SK-N-SH (cell line): ENCODE measurements around the gene TMEM223. TPM values are rescaled to one million over a fixed set of nuclear protein-coding genes. Genes with fewer than 3 reads are reported as not detected.

Experiments used
- CTCF ChIA-PET: fragments of 300-600, 350-600 bp; formaldehyde crosslinking; extraction: SDS; loops from one replicate; lab custom pipeline; 2021; lab: Yijun Ruan, JAX
- POLR2A ChIA-PET: fragments of 350-600 bp; sonication (Branson Sonifier 250); formaldehyde crosslinking; extraction: SDS; loops from one replicate; lab custom pipeline; 2020; ENCODE audit warnings: antibody characterized with exemption, inconsistent platforms; lab: Yijun Ruan, JAX
- DNase-seq: peaks from one replicate; pipeline ENCODE4 v3.0.0; 2012
- H2AFZ ChIP-seq: fragments of 200-600 bp; sonication (generic); 2 replicates; pipeline ENCODE4 v1.8.1; 2016; ENCODE audit warnings: antibody characterized with exemption, mild to moderate bottlenecking, low read depth
- H3F3A ChIP-seq: fragments of 200-600 bp; sonication (generic); replicated peaks from 2 replicates; pipeline ENCODE3; 2016; ENCODE audit warnings: antibody characterized with exemption, mild to moderate bottlenecking; ENCODE audit not compliant: insufficient read depth
- H3K27ac ChIP-seq, 2 experiments: fragments of 200-500 bp in 1 of 2; fragments of 200-600 bp in 1 of 2; sonication (Bioruptor generic) in 1 of 2; sonication (generic), shearing (Covaris generic) in 1 of 2; 2 replicates each; pipeline versions ENCODE4 v1.5.1 to v1.6.1; 2014 to 2016; ENCODE audit warnings: low read depth in 2 of 2, inconsistent platforms in 1 of 2, low read length in 1 of 2, mild to moderate bottlenecking in 1 of 2, mixed read lengths in 1 of 2
- H3K27me3 ChIP-seq: fragments of 200-600 bp; sonication (generic), shearing (Covaris generic); 2 replicates; pipeline ENCODE4 v1.6.1; 2016; ENCODE audit warnings: mixed run types; ENCODE audit not compliant: insufficient read depth
- H3K36me3 ChIP-seq, 2 experiments: fragments of 200-500 bp in 1 of 2; fragments of 200-600 bp in 1 of 2; sonication (Bioruptor generic) in 1 of 2; sonication (generic) in 1 of 2; replicated peaks in 1 of 2; 2 replicates each; pipeline versions ENCODE3 to v1.5.1; 2014 to 2016; ENCODE audit warnings: low read length in 1 of 2, mild to moderate bottlenecking in 1 of 2; ENCODE audit not compliant: insufficient read depth in 2 of 2, control insufficient read depth in 1 of 2
- H3K4me1 ChIP-seq, 2 experiments: fragments of 200-500 bp in 1 of 2; fragments of 200-600 bp in 1 of 2; sonication (Bioruptor generic) in 1 of 2; sonication (generic), shearing (Covaris generic) in 1 of 2; 2 replicates each; pipeline versions ENCODE4 v1.5.1 to v1.6.1; 2014 to 2016; ENCODE audit warnings: low read depth in 1 of 2, low read length in 1 of 2, mixed run types in 1 of 2; ENCODE audit not compliant: insufficient read depth in 2 of 2, control insufficient read depth in 1 of 2
- H3K4me2 ChIP-seq: fragments of 200-600 bp; sonication (generic), shearing (Covaris generic); 2 replicates; pipeline ENCODE4 v1.6.1; 2017; ENCODE audit warnings: mixed run types
- H3K4me3 ChIP-seq, 2 experiments: fragments of 200-500 bp in 1 of 2; fragments of 200-600 bp in 1 of 2; sonication (Bioruptor generic) in 1 of 2; sonication (generic), shearing (Covaris generic) in 1 of 2; 2 replicates each; pipeline versions ENCODE4 v1.5.1 to v1.8.1; 2014 to 2016; ENCODE audit warnings: low read depth in 2 of 2, inconsistent platforms in 1 of 2, low read length in 1 of 2, mild to moderate bottlenecking in 1 of 2, mixed read lengths in 1 of 2, moderate library complexity in 1 of 2
- H3K79me2 ChIP-seq: fragments of 200-600 bp; sonication (generic); 2 replicates; pipeline ENCODE4 v1.8.1; 2017; ENCODE audit warnings: mild to moderate bottlenecking; ENCODE audit not compliant: insufficient read depth
- H3K9ac ChIP-seq: fragments of 200-600 bp; sonication (generic); 2 replicates; pipeline ENCODE4 v1.6.1; 2017; ENCODE audit warnings: mixed run types
- H3K9me2 ChIP-seq: fragments of 200-600 bp; sonication (generic); 2 replicates; pipeline ENCODE4 v1.6.1; 2017; ENCODE audit warnings: mixed run types
- H3K9me3 ChIP-seq: fragments of 200-600 bp; sonication (generic); 2 replicates; pipeline ENCODE4 v1.6.1; 2017; ENCODE audit warnings: mixed run types, mild to moderate bottlenecking, moderate library complexity
- H4K20me1 ChIP-seq: fragments of 200-600 bp; sonication (generic); 2 replicates; pipeline ENCODE4 v1.6.1; 2017; ENCODE audit warnings: mild to moderate bottlenecking, mixed run types; ENCODE audit not compliant: insufficient read depth
- CHD2 ChIP-seq: fragments of 150-350 bp; IDR thresholded peaks from 2 replicates; pipeline ENCODE4 v1.6.1; 2018; ENCODE audit warnings: low read length; ENCODE audit not compliant: partially characterized antibody
- ELF1 ChIP-seq: IDR thresholded peaks from 2 replicates; pipeline ENCODE4 v1.4.0; 2012
- EZH2phosphoT487 ChIP-seq: fragments of 200-600 bp; sonication (generic); IDR thresholded peaks from 2 replicates; pipeline ENCODE4 v1.6.1; 2017; ENCODE audit warnings: low read depth, mixed run types, mild to moderate bottlenecking, antibody characterized with exemption, moderate library complexity, borderline replicate concordance
- FOXJ3 ChIP-seq: sonication (generic); formaldehyde crosslinking; IDR thresholded peaks from 2 replicates; pipeline ENCODE4 v1.5.1; 2020; ENCODE audit warnings: mild to moderate bottlenecking, missing genetic modification reagents
- GATA2 ChIP-seq: sonication (generic); formaldehyde crosslinking; IDR thresholded peaks from 2 replicates; pipeline ENCODE4 v1.5.0; 2020; ENCODE audit warnings: mild to moderate bottlenecking, missing genetic modification reagents
- NRF1 ChIP-seq: IDR thresholded peaks from 2 replicates; pipeline ENCODE4 v1.6.1; 2012; ENCODE audit warnings: low read depth, mild to moderate bottlenecking, low read length
- RCOR1 ChIP-seq: fragments of 150-350 bp; IDR thresholded peaks from 2 replicates; pipeline ENCODE4 v1.6.1; 2017; ENCODE audit warnings: antibody characterized with exemption, low read length
- RFX5 ChIP-seq: IDR thresholded peaks from 2 replicates; pipeline ENCODE4 v1.6.1; 2012; ENCODE audit warnings: mild to moderate bottlenecking, improper control_type of control experiment, low read length
- RXRA ChIP-seq: IDR thresholded peaks from 2 replicates; pipeline ENCODE4 v1.4.0; 2012; ENCODE audit warnings: low read depth, mild to moderate bottlenecking, borderline replicate concordance
- SIN3A ChIP-seq: IDR thresholded peaks from 2 replicates; pipeline ENCODE4 v1.6.1; 2012; ENCODE audit warnings: low read depth, mild to moderate bottlenecking, low read length, moderate library complexity, borderline replicate concordance
- SMC3 ChIP-seq: IDR thresholded peaks from 2 replicates; pipeline ENCODE4 v1.6.1; 2012; ENCODE audit warnings: low read depth, low read length, improper control_type of control experiment
- TAF1 ChIP-seq: IDR thresholded peaks from 2 replicates; pipeline ENCODE4 v1.6.1; 2012; ENCODE audit warnings: low read depth, mild to moderate bottlenecking, low read length, moderate library complexity, borderline replicate concordance
- TCF12 ChIP-seq: IDR thresholded peaks from 2 replicates; pipeline ENCODE4 v1.4.0; 2012
- TEAD4 ChIP-seq: IDR thresholded peaks from 2 replicates; pipeline ENCODE4 v1.4.0; 2012; ENCODE audit warnings: mild to moderate bottlenecking, borderline replicate concordance; ENCODE audit not compliant: insufficient read depth
- WGBS: methylation state at CpG from one replicate; pipeline ENCODE4 v1.1.6; 2017; ENCODE audit warnings: low lambda C conversion rate; 5-methylcytosine and 5-hydroxymethylcytosine counted together
- polyA plus RNA-seq, 3 experiments: library from polyadenylated mRNA; depleted of rRNA; stranded (reverse); fragments of >200 nt; gene quantifications; 2 replicates each; pipeline ENCODE4 v1.2.3, GENCODE V29; 2012
- TF ChIP-seq, protein P1 (sequence below): IDR thresholded peaks from 2 replicates; pipeline ENCODE4 v1.6.1; 2012; ENCODE audit warnings: mild to moderate bottlenecking, low read depth, low read length, moderate library complexity
- TF ChIP-seq, protein P2 (sequence below): IDR thresholded peaks from 2 replicates; pipeline ENCODE4 v1.4.0; 2012; ENCODE audit warnings: low read depth, borderline replicate concordance
- TF ChIP-seq, protein P3 (sequence below): IDR thresholded peaks from 2 replicates; pipeline ENCODE4 v1.4.0; 2012; ENCODE audit warnings: low read depth, borderline replicate concordance

TMEM223 gene
- polyA plus RNA-seq, 1 of the 3 experiments (the other 2 are of a cell fraction), result 30.4 TPM

DNA sequence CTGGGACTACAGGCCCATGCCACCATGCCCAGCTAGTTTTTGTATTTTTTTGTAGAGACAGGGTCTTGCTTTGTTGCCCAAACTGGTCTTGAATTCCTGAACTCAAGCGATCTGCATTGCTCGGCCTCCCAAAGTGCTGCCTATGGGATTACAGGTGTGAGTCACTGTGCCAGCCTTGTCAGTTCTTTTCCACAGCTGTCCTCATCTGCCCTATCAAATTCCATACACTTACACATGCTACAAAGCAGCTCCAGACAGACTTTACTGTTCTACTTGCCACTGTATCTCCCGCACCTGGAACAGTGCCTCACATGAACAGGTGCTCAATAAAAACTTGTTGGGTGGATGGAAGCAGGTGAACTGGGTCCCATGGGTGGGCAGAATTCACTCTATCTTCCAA, 31.9 kb upstream of the TMEM223 start:
- no peak for DNase-seq
- POLR2A ChIA-PET, result interaction anchor here (0.8 to 1.6 kb wide), 2 partner anchors 17 to 18 kb away, joined by 4 to 6 read pairs; partner anchors contain the start of gene NXF1
- CTCF ChIA-PET, result interaction anchor here (0.8 to 3.0 kb wide), 2 partner anchors 33 to 37 kb away, joined by 3 to 10 read pairs; partner anchors contain the start of gene TMEM179B
- Histone ChIP-seq H3K36me3 (peaks cover 41 to 61% of the 10 kb centered on the region in 2 experiments), H3K27me3 (no peaks in the 10 kb centered on the region), H3K4me2 (no peak overlapping the region), H2AFZ (no peak overlapping the region), H3F3A (peaks cover 4% of the 10 kb centered on the region), H3K4me3 (no peak overlapping the region), H3K9me3 (no peaks in the 10 kb centered on the region), H3K79me2 (peaks cover 28% of the 10 kb centered on the region), H3K9ac (no peak overlapping the region), H3K27ac (no peak overlapping the region), H3K9me2 (no peaks in the 10 kb centered on the region), H3K4me1 (no peaks in the 10 kb centered on the region), H4K20me1 (peaks cover 11% of the 10 kb centered on the region; the same call in 1 of the 2 replicates)
- no peak for TF ChIP-seq SMC3
- TF ChIP-seq TEAD4, result no peak
- no peak for TF ChIP-seq TCF12
- TF ChIP-seq, protein P1, sequence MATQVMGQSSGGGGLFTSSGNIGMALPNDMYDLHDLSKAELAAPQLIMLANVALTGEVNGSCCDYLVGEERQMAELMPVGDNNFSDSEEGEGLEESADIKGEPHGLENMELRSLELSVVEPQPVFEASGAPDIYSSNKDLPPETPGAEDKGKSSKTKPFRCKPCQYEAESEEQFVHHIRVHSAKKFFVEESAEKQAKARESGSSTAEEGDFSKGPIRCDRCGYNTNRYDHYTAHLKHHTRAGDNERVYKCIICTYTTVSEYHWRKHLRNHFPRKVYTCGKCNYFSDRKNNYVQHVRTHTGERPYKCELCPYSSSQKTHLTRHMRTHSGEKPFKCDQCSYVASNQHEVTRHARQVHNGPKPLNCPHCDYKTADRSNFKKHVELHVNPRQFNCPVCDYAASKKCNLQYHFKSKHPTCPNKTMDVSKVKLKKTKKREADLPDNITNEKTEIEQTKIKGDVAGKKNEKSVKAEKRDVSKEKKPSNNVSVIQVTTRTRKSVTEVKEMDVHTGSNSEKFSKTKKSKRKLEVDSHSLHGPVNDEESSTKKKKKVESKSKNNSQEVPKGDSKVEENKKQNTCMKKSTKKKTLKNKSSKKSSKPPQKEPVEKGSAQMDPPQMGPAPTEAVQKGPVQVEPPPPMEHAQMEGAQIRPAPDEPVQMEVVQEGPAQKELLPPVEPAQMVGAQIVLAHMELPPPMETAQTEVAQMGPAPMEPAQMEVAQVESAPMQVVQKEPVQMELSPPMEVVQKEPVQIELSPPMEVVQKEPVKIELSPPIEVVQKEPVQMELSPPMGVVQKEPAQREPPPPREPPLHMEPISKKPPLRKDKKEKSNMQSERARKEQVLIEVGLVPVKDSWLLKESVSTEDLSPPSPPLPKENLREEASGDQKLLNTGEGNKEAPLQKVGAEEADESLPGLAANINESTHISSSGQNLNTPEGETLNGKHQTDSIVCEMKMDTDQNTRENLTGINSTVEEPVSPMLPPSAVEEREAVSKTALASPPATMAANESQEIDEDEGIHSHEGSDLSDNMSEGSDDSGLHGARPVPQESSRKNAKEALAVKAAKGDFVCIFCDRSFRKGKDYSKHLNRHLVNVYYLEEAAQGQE, result no peak
- 91% methylated on average over 3 of the region's 3 CpGs for WGBS

DNA sequence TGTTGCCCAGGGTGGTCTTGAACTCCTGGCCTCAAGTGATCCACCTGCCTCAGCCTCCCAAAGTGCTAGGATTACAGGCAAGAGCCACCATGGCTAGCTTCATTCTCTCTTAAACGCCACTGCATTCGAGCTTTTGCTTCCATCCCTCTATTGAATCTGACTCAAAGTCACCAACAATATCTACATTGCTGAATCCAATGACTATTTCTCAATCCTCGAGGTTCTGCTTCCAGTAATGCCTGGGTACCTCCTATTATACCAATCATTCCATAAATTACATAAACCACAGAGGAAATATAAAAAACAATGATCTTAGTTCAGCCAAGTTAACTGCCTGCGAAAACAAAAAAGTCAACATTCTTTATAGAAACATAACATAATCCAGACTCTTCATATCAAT, 25.3 kb upstream of the TMEM223 start:
- peaks cover 5 to 36% of the 10 kb centered on the region in 2 experiments for H3K36me3 ChIP-seq
- POLR2A ChIA-PET, result interaction anchor here (1.9 kb wide), 1 partner anchor 11 kb away, joined by 6 read pairs; the partner anchor contains the start of gene NXF1
- H3K9me3 ChIP-seq, result no peaks in the 10 kb centered on the region
- WGBS, result 97% methylated on average over 4 of the region's 4 CpGs
- no peaks in the 10 kb centered on the region for H3K27me3 ChIP-seq
- H3K79me2 ChIP-seq, result no peaks in the 10 kb centered on the region
- no peak overlapping the region for H3K4me3 ChIP-seq
- H4K20me1 ChIP-seq, result no peaks in the 10 kb centered on the region
- H3K4me1 ChIP-seq, result no peaks in the 10 kb centered on the region
- H3K27ac ChIP-seq, result no peak overlapping the region
- no peak for DNase-seq
- no peak overlapping the region for H2AFZ ChIP-seq
- H3K9me2 ChIP-seq, result no peaks in the 10 kb centered on the region
- peaks cover 9% of the 10 kb centered on the region for H3F3A ChIP-seq
- CTCF ChIA-PET, result interaction anchor here (0.7 to 1.5 kb wide), 5 partner anchors 11 to 1201 kb away, joined by 3 to 4 read pairs (median 3); partner anchors contain the start of gene NXF1
- H3K9ac ChIP-seq, result no peak overlapping the region
- no peak overlapping the region for H3K4me2 ChIP-seq
- TF ChIP-seq, protein P1, result no peak
- TF ChIP-seq TAF1, result no peak
- TF ChIP-seq FOXJ3 (CRISPR knock-in tag), result no peak
- TF ChIP-seq, protein P2, sequence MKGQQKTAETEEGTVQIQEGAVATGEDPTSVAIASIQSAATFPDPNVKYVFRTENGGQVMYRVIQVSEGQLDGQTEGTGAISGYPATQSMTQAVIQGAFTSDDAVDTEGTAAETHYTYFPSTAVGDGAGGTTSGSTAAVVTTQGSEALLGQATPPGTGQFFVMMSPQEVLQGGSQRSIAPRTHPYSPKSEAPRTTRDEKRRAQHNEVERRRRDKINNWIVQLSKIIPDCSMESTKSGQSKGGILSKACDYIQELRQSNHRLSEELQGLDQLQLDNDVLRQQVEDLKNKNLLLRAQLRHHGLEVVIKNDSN, result no peak
- TF ChIP-seq RXRA, result no peak
- TF ChIP-seq RFX5, result no peak
- TF ChIP-seq ELF1, result no peak
- no peak for TF ChIP-seq CHD2
- TF ChIP-seq TEAD4, result no peak
- TF ChIP-seq SIN3A, result no peak
- no peak for TF ChIP-seq RCOR1
- TF ChIP-seq, protein P3, sequence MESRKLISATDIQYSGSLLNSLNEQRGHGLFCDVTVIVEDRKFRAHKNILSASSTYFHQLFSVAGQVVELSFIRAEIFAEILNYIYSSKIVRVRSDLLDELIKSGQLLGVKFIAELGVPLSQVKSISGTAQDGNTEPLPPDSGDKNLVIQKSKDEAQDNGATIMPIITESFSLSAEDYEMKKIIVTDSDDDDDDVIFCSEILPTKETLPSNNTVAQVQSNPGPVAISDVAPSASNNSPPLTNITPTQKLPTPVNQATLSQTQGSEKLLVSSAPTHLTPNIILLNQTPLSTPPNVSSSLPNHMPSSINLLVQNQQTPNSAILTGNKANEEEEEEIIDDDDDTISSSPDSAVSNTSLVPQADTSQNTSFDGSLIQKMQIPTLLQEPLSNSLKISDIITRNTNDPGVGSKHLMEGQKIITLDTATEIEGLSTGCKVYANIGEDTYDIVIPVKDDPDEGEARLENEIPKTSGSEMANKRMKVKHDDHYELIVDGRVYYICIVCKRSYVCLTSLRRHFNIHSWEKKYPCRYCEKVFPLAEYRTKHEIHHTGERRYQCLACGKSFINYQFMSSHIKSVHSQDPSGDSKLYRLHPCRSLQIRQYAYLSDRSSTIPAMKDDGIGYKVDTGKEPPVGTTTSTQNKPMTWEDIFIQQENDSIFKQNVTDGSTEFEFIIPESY, result no peak
- TF ChIP-seq NRF1, result no peak
- no peak for TF ChIP-seq EZH2phosphoT487
- no peak for TF ChIP-seq GATA2 (CRISPR knock-in tag)
